NCI-H146 treated with DMSO at 0.1 percent for 48 hours (cell line): Measurements from ENCODE around the gene CRTC3.

Source experiments
- DNase-seq: peaks from one replicate; lab custom pipeline; 2025; ENCODE audit not compliant: unreplicated experiment; lab: John Stamatoyannopoulos, UW

Gene CRTC3

GRCh38 chr15:90691982-90692773, 162.5 kb downstream of the CRTC3 start:
- DNase-seq: no peak
